ENCODE results near the gene SARNP.

DNA sequence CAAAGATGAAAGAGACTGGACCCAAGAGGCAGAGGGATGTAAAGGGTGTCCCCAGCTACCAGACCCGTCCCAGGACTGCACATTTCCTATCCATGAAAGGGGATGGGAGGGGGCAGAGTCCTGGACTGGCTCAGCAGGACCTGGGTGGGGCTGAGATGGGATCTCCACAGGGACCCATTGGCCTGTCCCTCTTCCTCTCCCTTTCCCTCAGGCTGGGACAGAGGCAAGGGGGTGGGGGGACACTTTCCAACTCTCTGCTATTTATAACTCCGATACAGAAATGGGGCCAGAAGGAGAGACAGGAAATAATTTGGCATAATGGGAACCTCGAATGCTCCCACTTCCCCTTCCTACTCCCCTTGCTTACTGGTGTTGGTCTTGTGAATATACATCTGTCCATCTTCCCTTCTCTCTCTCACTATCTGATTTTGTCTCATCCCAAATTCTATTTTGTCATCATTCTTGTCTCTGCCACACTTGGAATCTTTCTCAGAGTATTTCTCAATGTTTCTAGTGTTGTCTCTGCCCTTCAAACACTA lies 108.8 kb downstream of the SARNP start:
- TF ChIP-seq CTCF (IDR thresholded peaks at IDR 0.05) (no peak), POLR2A (IDR thresholded peaks at IDR 0.05) (no peak), POLR2AphosphoS5 (IDR thresholded peaks at IDR 0.05) (no peak), EP300 (IDR thresholded peaks at IDR 0.05) (no peak)
